ENCODE measurements around the gene BRF1.
A peak's percentile ranks its signal among the peaks of the same experiment; 100 is the strongest.

BRF1 gene

GRCh38 chr14:105187935-105188524 is 112.8 kb downstream of the BRF1 start:
- DNase-seq, result peak; percentile 25 to 39

- peak in 1 of 2 experiments; percentile 39 for DNase-seq
These were observed 113.7 kb downstream of the BRF1 start for GRCh38 chr14:105187116-105187515.

GRCh38 chr14:105185973-105186372 is 114.8 kb downstream of the BRF1 start:
- no peak for DNase-seq

- DNase-seq, result no peak
These were observed 115.8 kb downstream of the BRF1 start for GRCh38 chr14:105185001-105185400.

- peak in 1 of 2 experiments; percentile 58 for DNase-seq
These were observed 116.3 kb downstream of the BRF1 start for GRCh38 chr14:105184461-105184860.

GRCh38 chr14:105182296-105183020 is 118.3 kb downstream of the BRF1 start:
- no peak for DNase-seq

- DNase-seq, result no peak
These were observed 119.1 kb downstream of the BRF1 start for GRCh38 chr14:105181549-105182295.

GRCh38 chr14:105180592-105181548 is 119.9 kb downstream of the BRF1 start, which contains the start of gene NUDT14:
TSS of gene NUDT14 (minus strand) at chr14:105181312. CDS start at chr14:105181209, 103 bp downstream.
- peak; percentile 81 to 86 for DNase-seq

- DNase-seq, result no peak
These were observed 121.6 kb downstream of the BRF1 start for GRCh38 chr14:105179191-105179590.

GRCh38 chr14:105178868-105179140 is 122.0 kb downstream of the BRF1 start:
- DNase-seq, result no peak

- DNase-seq, result peak; percentile 38 to 54
These were observed 122.5 kb downstream of the BRF1 start for GRCh38 chr14:105178069-105178867.

GRCh38 chr14:105177082-105177481 is 123.7 kb downstream of the BRF1 start:
- no peak for DNase-seq

- peak in 1 of 2 experiments; percentile 52 for DNase-seq
These were observed 124.3 kb downstream of the BRF1 start for GRCh38 chr14:105176513-105176912.

GRCh38 chr14:105173901-105174894 is 126.6 kb downstream of the BRF1 start:
- no peak for DNase-seq

- no peak for DNase-seq
These were observed 127.7 kb downstream of the BRF1 start for GRCh38 chr14:105173145-105173544.

- no peak for DNase-seq
These were observed 128.3 kb downstream of the BRF1 start for GRCh38 chr14:105172476-105172875.

GRCh38 chr14:105171004-105171673 is 129.7 kb downstream of the BRF1 start:
- peak; percentile 83 to 90 for DNase-seq

- DNase-seq, result peak in 1 of 2 experiments; percentile 36
These were observed 130.8 kb downstream of the BRF1 start for GRCh38 chr14:105169776-105170655.

GRCh38 chr14:105168979-105169507 is 131.8 kb downstream of the BRF1 start:
- peak; percentile 56 to 58 for DNase-seq
